KMS-11 (cell line): ENCODE data around the gene ACR.

Source experiments
- H2AFZ ChIP-seq: fragments of 200-600 bp; sonication (generic); 2 replicates; pipeline ENCODE4 v1.6.1; 2016; ENCODE audit warnings: antibody characterized with exemption, mixed run types, low read depth
- H3K27ac ChIP-seq: fragments of 200-600 bp; sonication (generic); 2 replicates; pipeline ENCODE4 v1.6.1; 2016; ENCODE audit warnings: mild to moderate bottlenecking, mixed run types
- H3K27me3 ChIP-seq: fragments of 200-600 bp; sonication (generic); 2 replicates; pipeline ENCODE4 v1.6.1; 2017; ENCODE audit warnings: mild to moderate bottlenecking, low read depth, mixed run types, moderate library complexity; ENCODE audit not compliant: insufficient read depth
- H3K36me3 ChIP-seq: fragments of 200-600 bp; sonication (generic); 2 replicates; pipeline ENCODE4 v1.6.1; 2017; ENCODE audit warnings: mild to moderate bottlenecking, mixed run types; ENCODE audit not compliant: insufficient read depth
- H3K4me1 ChIP-seq: fragments of 200-600 bp; sonication (generic); 2 replicates; pipeline ENCODE4 v1.6.1; 2016; ENCODE audit warnings: mild to moderate bottlenecking, low read depth, mixed run types; ENCODE audit not compliant: poor library complexity, severe bottlenecking
- H3K4me2 ChIP-seq: fragments of 200-600 bp; sonication (generic); 2 replicates; pipeline ENCODE4 v1.7.0; 2016; ENCODE audit warnings: mild to moderate bottlenecking, mixed run types
- H3K4me3 ChIP-seq: fragments of 200-600 bp; sonication (generic); IDR thresholded peaks from 2 replicates; pipeline ENCODE4 v1.6.1; 2017; ENCODE audit warnings: low read depth, low read length, mixed read lengths; ENCODE audit not compliant: insufficient read depth
- H3K79me2 ChIP-seq: fragments of 200-600 bp; sonication (generic); 2 replicates; pipeline ENCODE4 v1.6.1; 2016; ENCODE audit warnings: low read depth, mixed run types; ENCODE audit not compliant: insufficient read depth
- H3K9ac ChIP-seq: fragments of 200-600 bp; sonication (generic); 2 replicates; pipeline ENCODE4 v1.6.1; 2016; ENCODE audit warnings: mild to moderate bottlenecking, mixed run types
- H4K20me1 ChIP-seq: fragments of 200-600 bp; sonication (generic); 2 replicates; pipeline ENCODE4 v1.6.1; 2016; ENCODE audit warnings: mild to moderate bottlenecking, mixed run types; ENCODE audit not compliant: insufficient read depth
- CTCF ChIP-seq: fragments of 200-600 bp; sonication (generic); conservative IDR thresholded peaks from 2 replicates; pipeline ENCODE4 v1.6.1; 2017; ENCODE audit warnings: low read depth, mild to moderate bottlenecking, antibody characterized with exemption, low read length, moderate library complexity, mixed read lengths

ACR gene

GRCh38 chr22:50705219-50705691 lies 32.7 kb upstream of the ACR start:
- H3K27ac ChIP-seq = no peak overlapping the region
- no peak overlapping the region for H3K9ac ChIP-seq
- H3K4me2 ChIP-seq = no peak overlapping the region
- no peak overlapping the region for H3K4me3 ChIP-seq
- no peak overlapping the region for H2AFZ ChIP-seq
- no peaks in the 10 kb centered on the region for H3K36me3 ChIP-seq
- no peaks in the 10 kb centered on the region for H3K79me2 ChIP-seq
- no peaks in the 10 kb centered on the region for H3K4me1 ChIP-seq
- 0 out of 2 replicates have a peak, but pooled peaks cover 5% of the 10 kb centered on the region for H3K27me3 ChIP-seq
- TF ChIP-seq CTCF = no peak
- no peaks in the 10 kb centered on the region for H4K20me1 ChIP-seq

GRCh38 chr22:50705851-50706351 lies 32.1 kb upstream of the ACR start:
- Histone ChIP-seq H3K4me3 (no peak overlapping the region), H3K27ac (no peak overlapping the region), H3K4me2 (no peak overlapping the region), H3K27me3 (0 out of 2 replicates have a peak, but pooled peaks cover 5% of the 10 kb centered on the region), H3K79me2 (no peaks in the 10 kb centered on the region), H3K9ac (no peak overlapping the region), H3K4me1 (no peaks in the 10 kb centered on the region), H2AFZ (no peak overlapping the region), H3K36me3 (no peaks in the 10 kb centered on the region), H4K20me1 (no peaks in the 10 kb centered on the region)
- no peak for TF ChIP-seq CTCF

GRCh38 chr22:50706481-50707125 lies 31.4 kb upstream of the ACR start:
- Histone ChIP-seq H3K36me3 (no peaks in the 10 kb centered on the region), H3K27me3 (0 out of 2 replicates have a peak, but pooled peaks cover 5% of the 10 kb centered on the region), H2AFZ (no peak overlapping the region), H3K4me1 (no peaks in the 10 kb centered on the region), H3K9ac (no peak overlapping the region), H4K20me1 (no peaks in the 10 kb centered on the region), H3K79me2 (no peaks in the 10 kb centered on the region), H3K4me2 (no peak overlapping the region), H3K4me3 (no peak overlapping the region), H3K27ac (no peak overlapping the region)
- no peak for TF ChIP-seq CTCF

GRCh38 chr22:50708474-50708873 lies 29.5 kb upstream of the ACR start:
- Histone ChIP-seq H3K4me1 (no peaks in the 10 kb centered on the region), H3K4me3 (no peak overlapping the region), H3K27me3 (no peaks in the 10 kb centered on the region), H3K27ac (no peak overlapping the region), H3K4me2 (no peak overlapping the region), H2AFZ (no peak overlapping the region), H4K20me1 (no peaks in the 10 kb centered on the region), H3K79me2 (no peaks in the 10 kb centered on the region), H3K36me3 (no peaks in the 10 kb centered on the region), H3K9ac (no peak overlapping the region)
- TF ChIP-seq CTCF = no peak
